C4-2B (cell line): ENCODE results near the gene SMARCB1.

Source experiments
- ZFX ChIP-seq: fragments of 450-650 bp; IDR thresholded peaks from 2 replicates; pipeline ENCODE4 v1.6.1; 2017
- TF ChIP-seq, protein P1 (sequence below): fragments of 450-650 bp; conservative IDR thresholded peaks from 2 replicates; pipeline ENCODE4 v1.5.1; 2017; ENCODE audit warnings: mild to moderate bottlenecking

DNA sequence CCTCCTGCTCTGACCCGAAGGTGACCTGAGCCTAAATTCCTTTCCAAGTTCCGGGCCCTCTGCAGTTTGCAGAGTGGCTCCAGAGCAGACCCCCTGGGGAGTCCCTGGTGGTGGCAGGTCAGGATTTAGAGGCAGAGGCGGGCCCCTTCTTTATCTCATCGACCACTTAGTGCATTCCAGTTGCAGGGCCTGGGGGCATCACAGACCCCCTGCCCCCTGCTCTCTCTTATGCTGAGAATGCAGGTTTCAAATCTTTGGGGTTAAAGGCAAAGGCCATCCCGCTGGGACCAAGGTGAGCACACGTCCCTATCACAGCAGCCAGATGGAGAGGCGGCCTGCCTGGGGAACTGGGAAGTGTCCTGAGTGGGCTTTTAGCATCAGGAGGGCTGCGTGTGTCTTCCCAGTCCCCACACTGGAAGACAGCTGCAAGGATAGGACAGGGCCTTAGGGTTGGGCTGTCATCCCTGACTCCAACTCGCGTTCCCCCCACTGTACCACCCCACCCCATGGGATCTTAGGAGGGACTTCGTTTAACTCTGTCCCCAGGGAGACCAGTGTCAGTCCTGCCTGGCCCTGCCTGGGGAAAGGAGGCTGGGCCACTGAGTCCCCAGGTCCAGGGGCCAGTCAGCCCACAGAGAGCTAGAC is 40.7 kb downstream of the SMARCB1 start:
- TF ChIP-seq, protein P1, sequence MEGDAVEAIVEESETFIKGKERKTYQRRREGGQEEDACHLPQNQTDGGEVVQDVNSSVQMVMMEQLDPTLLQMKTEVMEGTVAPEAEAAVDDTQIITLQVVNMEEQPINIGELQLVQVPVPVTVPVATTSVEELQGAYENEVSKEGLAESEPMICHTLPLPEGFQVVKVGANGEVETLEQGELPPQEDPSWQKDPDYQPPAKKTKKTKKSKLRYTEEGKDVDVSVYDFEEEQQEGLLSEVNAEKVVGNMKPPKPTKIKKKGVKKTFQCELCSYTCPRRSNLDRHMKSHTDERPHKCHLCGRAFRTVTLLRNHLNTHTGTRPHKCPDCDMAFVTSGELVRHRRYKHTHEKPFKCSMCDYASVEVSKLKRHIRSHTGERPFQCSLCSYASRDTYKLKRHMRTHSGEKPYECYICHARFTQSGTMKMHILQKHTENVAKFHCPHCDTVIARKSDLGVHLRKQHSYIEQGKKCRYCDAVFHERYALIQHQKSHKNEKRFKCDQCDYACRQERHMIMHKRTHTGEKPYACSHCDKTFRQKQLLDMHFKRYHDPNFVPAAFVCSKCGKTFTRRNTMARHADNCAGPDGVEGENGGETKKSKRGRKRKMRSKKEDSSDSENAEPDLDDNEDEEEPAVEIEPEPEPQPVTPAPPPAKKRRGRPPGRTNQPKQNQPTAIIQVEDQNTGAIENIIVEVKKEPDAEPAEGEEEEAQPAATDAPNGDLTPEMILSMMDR = no peak
- no peak for TF ChIP-seq ZFX
